Measurements from ENCODE around the gene TTLL11. TPM values are rescaled to one million over a fixed set of nuclear protein-coding genes. Genes with fewer than 3 reads are reported as not detected.

The TTLL11 gene
- total RNA-seq, 1 donor from 2014 or later: 10.9 TPM

- no peak for DNase-seq (ENCODE audit: low spot score)
Measured at GRCh38 chr9:122053064-122053463, 40.0 kb downstream of the TTLL11 start.

- DNase-seq (ENCODE audit: low spot score): no peak
Measured at GRCh38 chr9:122051351-122052321, 41.5 kb downstream of the TTLL11 start.

- DNase-seq (ENCODE audit: low spot score): no peak
Measured at GRCh38 chr9:122050167-122050566, 42.9 kb downstream of the TTLL11 start.

GRCh38 chr9:122042056-122042455, 51.1 kb downstream of the TTLL11 start:
- DNase-seq (ENCODE audit: low spot score): no peak

- DNase-seq (ENCODE audit: low spot score): no peak
Measured at GRCh38 chr9:122040561-122041242, 52.4 kb downstream of the TTLL11 start.

GRCh38 chr9:122039234-122039633, 53.9 kb downstream of the TTLL11 start:
- no peak for DNase-seq (ENCODE audit: low spot score)

GRCh38 chr9:122036988-122037387, 56.1 kb downstream of the TTLL11 start:
- no peak for DNase-seq (ENCODE audit: low spot score)

- no peak for DNase-seq (ENCODE audit: low spot score)
Measured at GRCh38 chr9:122036408-122036807, 56.7 kb downstream of the TTLL11 start.

GRCh38 chr9:122033775-122034373, 59.2 kb downstream of the TTLL11 start:
- no peak for DNase-seq (ENCODE audit: low spot score)

- DNase-seq (ENCODE audit: low spot score): no peak
Measured at GRCh38 chr9:122032346-122032745, 60.8 kb downstream of the TTLL11 start.

- no peak for DNase-seq (ENCODE audit: low spot score)
Measured at GRCh38 chr9:122031776-122032175, 61.3 kb downstream of the TTLL11 start.

- no peak for DNase-seq (ENCODE audit: low spot score)
Measured at GRCh38 chr9:122031157-122031556, 62.0 kb downstream of the TTLL11 start.

GRCh38 chr9:122030357-122030756, 62.8 kb downstream of the TTLL11 start:
- DNase-seq (ENCODE audit: low spot score): no peak

GRCh38 chr9:122029898-122030297, 63.2 kb downstream of the TTLL11 start:
- no peak for DNase-seq (ENCODE audit: low spot score)

GRCh38 chr9:122028089-122028488, 65.0 kb downstream of the TTLL11 start:
- no peak for DNase-seq (ENCODE audit: low spot score)

- DNase-seq (ENCODE audit: low spot score): no peak
Measured at GRCh38 chr9:122020398-122020797, 72.7 kb downstream of the TTLL11 start.

GRCh38 chr9:122016744-122017143, 76.4 kb downstream of the TTLL11 start:
- DNase-seq (ENCODE audit: low spot score): no peak

GRCh38 chr9:122016309-122016708, 76.8 kb downstream of the TTLL11 start:
- DNase-seq (ENCODE audit: low spot score): no peak

GRCh38 chr9:122015170-122015821, 77.8 kb downstream of the TTLL11 start:
- no peak for DNase-seq (ENCODE audit: low spot score)

GRCh38 chr9:122011818-122012498, 81.2 kb downstream of the TTLL11 start:
- DNase-seq (ENCODE audit: low spot score): no peak

GRCh38 chr9:122008559-122008958, 84.5 kb downstream of the TTLL11 start:
- DNase-seq (ENCODE audit: low spot score): no peak
